IPS DF 6.9 (cell line): ENCODE data around the gene CUX1.
A peak's percentile ranks its signal among the peaks of the same experiment; 100 is the strongest.

Source experiments
- DNase-seq: peaks from one replicate; pipeline ENCODE4 v3.0.0-alpha.2; 2013; ENCODE audit warnings: low read depth, low spot score
- H3K27ac ChIP-seq: one replicate; pipeline ENCODE4 v1.5.1; 2013; ENCODE audit warnings: low read length, control low read depth
- H3K27me3 ChIP-seq: 2 replicates; pipeline ENCODE4 v1.6.1; 2013; ENCODE audit warnings: mild to moderate bottlenecking, low read length; ENCODE audit not compliant: control insufficient read depth, insufficient read depth
- H3K36me3 ChIP-seq: 2 replicates; pipeline ENCODE4 v1.6.1; 2013; ENCODE audit warnings: low read length; ENCODE audit not compliant: control insufficient read depth, insufficient read depth
- H3K4me1 ChIP-seq: 2 replicates; pipeline ENCODE4 v1.6.1; 2013; ENCODE audit warnings: low read length; ENCODE audit not compliant: control insufficient read depth, insufficient read depth
- H3K4me3 ChIP-seq: 2 replicates; pipeline ENCODE4 v1.5.1; 2013; ENCODE audit warnings: mild to moderate bottlenecking, low read length
- H3K9me3 ChIP-seq: 2 replicates; pipeline ENCODE4 v1.6.1; 2013; ENCODE audit warnings: low read length, inconsistent platforms; ENCODE audit not compliant: control insufficient read depth, insufficient read depth
- WGBS: extraction: QIAGEN DNeasy Blood & Tissue Kit; methylation state at CpG from one replicate; pipeline ENCODE4 v1.1.7; 2013; ENCODE audit warnings: mixed read lengths, missing lambda C conversion rate; ENCODE audit not compliant: insufficient read length, insufficient coverage; 5-methylcytosine and 5-hydroxymethylcytosine counted together

CUX1 gene

DNA sequence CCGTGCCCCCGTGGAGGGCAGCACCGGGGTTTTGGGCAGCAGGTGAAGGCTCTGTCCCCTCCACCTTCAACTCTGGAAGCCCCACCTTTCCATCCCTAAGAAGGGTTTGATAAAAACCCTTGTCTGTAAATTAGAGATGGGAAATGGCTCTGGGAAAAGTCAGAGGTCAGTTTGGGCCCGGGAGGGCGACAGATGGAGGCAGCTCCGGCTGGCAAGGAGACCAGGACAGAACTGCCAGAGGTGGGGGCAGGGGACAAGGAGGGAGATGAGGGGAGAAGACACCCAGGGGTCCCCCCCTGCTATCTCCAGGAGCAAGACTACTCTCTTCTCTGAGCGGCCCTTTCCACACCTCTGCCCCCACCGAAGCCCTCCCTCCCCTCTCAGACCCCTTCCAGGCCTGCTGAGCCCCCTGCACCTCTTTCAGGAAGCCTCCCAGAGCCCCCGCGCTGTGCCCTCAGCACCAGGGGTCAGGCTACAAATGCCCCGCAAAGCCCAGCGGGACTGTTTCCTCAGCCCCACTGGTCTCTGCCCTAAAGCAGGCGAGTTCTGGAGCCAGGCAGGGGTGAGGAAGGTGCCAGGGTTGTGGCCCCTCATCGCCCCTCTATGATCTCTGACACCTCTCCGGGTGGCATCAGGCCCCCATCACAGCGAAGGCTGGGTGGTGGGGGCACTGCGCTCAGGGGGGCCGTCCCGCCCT, 468.3 kb downstream of the CUX1 start:
- H3K4me1 ChIP-seq = no peaks in the 10 kb centered on the region

GRCh38 chr7:102286237-102287110, 469.0 kb downstream of the CUX1 start, which contains the start of gene SH2B2:
SH2B2 (plus strand) TSS chr7:102286868; CDS start chr7:102300551, 13,683 bp downstream.
- DNase-seq = no peak
- WGBS = no CpG with 5 or more reads among the region's 116 CpGs
- no peaks in the 10 kb centered on the region for H3K4me1 ChIP-seq

More for the DNA sequence above, 468.3 kb downstream of the CUX1 start:
- no peaks in the 10 kb centered on the region for H3K9me3 ChIP-seq
- no peak for DNase-seq
- no peaks in the 10 kb centered on the region; the same call in 1 of the 2 replicates for H3K36me3 ChIP-seq
- H3K4me3 ChIP-seq = peak overlapping the region; percentile 60; the same call in 1 of the 2 replicates
- no CpG with 5 or more reads among the region's 19 CpGs for WGBS
- no peak overlapping the region for H3K27ac ChIP-seq
- H3K27me3 ChIP-seq = no peaks in the 10 kb centered on the region

GRCh38 chr7:102287111-102287980, 469.9 kb downstream of the CUX1 start:
- Histone ChIP-seq H3K27me3 (no peaks in the 10 kb centered on the region), H3K9me3 (no peaks in the 10 kb centered on the region), H3K4me1 (no peaks in the 10 kb centered on the region), H3K4me3 (peak overlapping the region; percentile 99), H3K27ac (no peak overlapping the region), H3K36me3 (no peaks in the 10 kb centered on the region; the same call in 1 of the 2 replicates)
- no CpG with 5 or more reads among the region's 69 CpGs for WGBS
- no peak for DNase-seq

More at GRCh38 chr7:102286237-102287110, 469.0 kb downstream of the CUX1 start, which contains the start of gene SH2B2:
- peak within 1 kb of the TSS; percentile 99 for H3K4me3 ChIP-seq
- no peaks in the 10 kb centered on the region for H3K9me3 ChIP-seq
- H3K27ac ChIP-seq = no peak within 1 kb of the TSS
- no peaks in the 10 kb centered on the region; the same call in 1 of the 2 replicates for H3K36me3 ChIP-seq
- no peaks in the 10 kb centered on the region for H3K27me3 ChIP-seq

- Histone ChIP-seq H3K27ac (no peak overlapping the region), H3K4me3 (peak overlapping the region; percentile 99; the same call in 1 of the 2 replicates), H3K4me1 (no peaks in the 10 kb centered on the region), H3K9me3 (no peaks in the 10 kb centered on the region), H3K27me3 (no peaks in the 10 kb centered on the region), H3K36me3 (no peaks in the 10 kb centered on the region; the same call in 1 of the 2 replicates)
- no peak for DNase-seq
- WGBS = no CpG with 5 or more reads among the region's 5 CpGs
Observed at GRCh38 chr7:102287981-102288278, 470.5 kb downstream of the CUX1 start.

- no peak overlapping the region for H3K4me3 ChIP-seq
- WGBS = no CpG with 5 or more reads among the region's 10 CpGs
Observed at GRCh38 chr7:102288285-102288930, 471.0 kb downstream of the CUX1 start.

DNA sequence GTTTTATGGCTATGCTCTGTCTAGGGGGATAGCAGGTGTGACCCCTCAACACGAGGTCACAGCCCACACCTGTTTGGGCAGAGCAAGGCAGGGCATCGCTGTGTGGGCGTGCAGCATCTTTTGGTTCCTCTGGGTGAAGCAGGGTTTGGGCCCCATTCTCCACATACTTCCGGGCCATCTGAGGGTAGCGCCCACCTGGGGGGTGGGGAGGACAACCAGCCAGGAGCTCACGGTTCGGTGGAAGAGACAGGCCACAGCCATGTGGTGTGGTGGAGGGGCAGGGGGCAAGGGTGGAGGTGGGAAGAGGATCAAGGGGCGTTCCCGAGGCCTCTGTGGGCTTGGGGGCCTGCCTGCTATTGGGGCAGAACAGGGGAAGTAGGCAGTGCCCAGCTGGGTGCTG, 471.6 kb downstream of the CUX1 start:
- Histone ChIP-seq H3K4me3 (no peak overlapping the region), H3K9me3 (no peaks in the 10 kb centered on the region), H3K4me1 (no peaks in the 10 kb centered on the region), H3K36me3 (no peaks in the 10 kb centered on the region; the same call in 1 of the 2 replicates), H3K27me3 (no peaks in the 10 kb centered on the region), H3K27ac (no peak overlapping the region)
- no peak for DNase-seq
- WGBS = no CpG with 5 or more reads among the region's 9 CpGs

More at GRCh38 chr7:102288285-102288930, 471.0 kb downstream of the CUX1 start:
- H3K4me1 ChIP-seq = no peaks in the 10 kb centered on the region
- H3K27ac ChIP-seq = no peak overlapping the region
- no peaks in the 10 kb centered on the region for H3K27me3 ChIP-seq
- H3K9me3 ChIP-seq = no peaks in the 10 kb centered on the region
- DNase-seq = no peak
- no peaks in the 10 kb centered on the region; the same call in 1 of the 2 replicates for H3K36me3 ChIP-seq

GRCh38 chr7:102291056-102291915, 473.9 kb downstream of the CUX1 start:
- Histone ChIP-seq H3K4me1 (peaks cover 4% of the 10 kb centered on the region; the same call in 1 of the 2 replicates), H3K27ac (no peak overlapping the region), H3K36me3 (no peaks in the 10 kb centered on the region; the same call in 1 of the 2 replicates), H3K27me3 (no peaks in the 10 kb centered on the region), H3K4me3 (no peak overlapping the region), H3K9me3 (no peaks in the 10 kb centered on the region)
- no CpG with 5 or more reads among the region's 18 CpGs for WGBS
- no peak for DNase-seq

GRCh38 chr7:102291916-102292267, 474.5 kb downstream of the CUX1 start:
- peaks cover 5% of the 10 kb centered on the region; the same call in 1 of the 2 replicates for H3K4me1 ChIP-seq
- no peak for DNase-seq
- no peak overlapping the region for H3K27ac ChIP-seq
- no peak overlapping the region for H3K4me3 ChIP-seq
- no peaks in the 10 kb centered on the region for H3K27me3 ChIP-seq
- no peaks in the 10 kb centered on the region; the same call in 1 of the 2 replicates for H3K36me3 ChIP-seq
- no CpG with 5 or more reads among the region's 2 CpGs for WGBS
- H3K9me3 ChIP-seq = no peaks in the 10 kb centered on the region
